CD4-positive, alpha-beta T cell treated with Interleukin-21 for 1 hour (primary cell): ENCODE results near the gene TOX3.

Source experiments
- DNase-seq: peaks from one replicate; pipeline ENCODE4 v3.0.0-alpha.2; 2020

Gene TOX3

DNA sequence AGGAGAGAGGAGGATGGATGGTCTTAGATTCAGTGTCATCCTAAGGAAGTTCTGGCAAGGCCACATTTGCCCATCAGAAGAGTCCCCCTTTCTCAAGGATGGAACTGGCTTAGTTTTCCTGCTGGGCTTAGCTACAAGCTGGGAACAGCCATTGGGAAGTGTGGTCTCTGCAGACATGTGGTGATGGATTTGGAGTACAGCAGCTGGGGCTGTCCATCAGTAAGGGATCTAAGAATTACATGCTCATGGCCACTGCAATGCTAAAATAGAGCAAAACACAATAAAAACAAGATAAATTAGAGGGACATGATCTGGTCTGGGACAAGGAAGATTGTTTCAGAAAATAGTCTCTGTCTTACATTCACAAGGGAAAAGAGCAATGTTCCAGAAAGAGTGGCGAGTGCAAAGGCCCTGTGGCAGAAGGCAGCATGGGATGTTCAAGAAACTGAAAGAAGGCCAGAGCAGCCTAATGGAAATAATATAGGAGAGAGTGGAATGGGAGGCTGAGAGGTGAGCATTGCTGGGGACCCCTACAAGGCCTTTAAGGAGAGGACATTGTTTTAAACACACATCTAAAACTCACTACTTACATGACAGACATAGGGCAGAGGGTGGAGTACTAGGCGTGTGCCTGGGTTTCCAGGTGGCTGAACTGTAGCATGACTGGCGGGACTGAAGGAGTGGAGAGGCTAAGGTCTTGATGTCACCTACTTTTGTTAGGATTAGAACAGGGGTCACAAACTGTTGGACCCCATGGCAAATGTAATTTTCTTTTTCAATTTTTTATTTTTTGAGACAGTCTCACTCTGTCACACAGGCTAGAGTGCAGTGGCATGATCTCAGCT, 17.0 kb upstream of the TOX3 start:
- DNase-seq, result no peak

DNA sequence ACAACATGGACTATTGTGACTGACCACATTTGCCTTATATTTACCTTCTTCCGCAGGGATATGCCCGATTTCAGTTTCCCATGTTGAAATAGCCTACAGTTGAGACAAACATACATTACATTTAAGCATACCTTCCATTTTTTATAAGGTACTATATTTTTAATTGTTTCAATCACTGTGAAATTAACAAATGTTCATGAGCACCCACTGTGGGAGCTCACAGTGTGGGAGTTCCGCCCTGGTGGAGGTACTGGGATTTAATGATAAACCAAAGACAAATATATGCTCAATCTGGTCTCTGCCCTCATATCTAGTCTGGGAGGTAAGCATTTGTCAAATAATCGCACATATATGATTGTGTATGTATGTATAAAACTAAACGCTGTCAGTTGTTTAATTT, 15.8 kb upstream of the TOX3 start:
- DNase-seq, result no peak

DNA sequence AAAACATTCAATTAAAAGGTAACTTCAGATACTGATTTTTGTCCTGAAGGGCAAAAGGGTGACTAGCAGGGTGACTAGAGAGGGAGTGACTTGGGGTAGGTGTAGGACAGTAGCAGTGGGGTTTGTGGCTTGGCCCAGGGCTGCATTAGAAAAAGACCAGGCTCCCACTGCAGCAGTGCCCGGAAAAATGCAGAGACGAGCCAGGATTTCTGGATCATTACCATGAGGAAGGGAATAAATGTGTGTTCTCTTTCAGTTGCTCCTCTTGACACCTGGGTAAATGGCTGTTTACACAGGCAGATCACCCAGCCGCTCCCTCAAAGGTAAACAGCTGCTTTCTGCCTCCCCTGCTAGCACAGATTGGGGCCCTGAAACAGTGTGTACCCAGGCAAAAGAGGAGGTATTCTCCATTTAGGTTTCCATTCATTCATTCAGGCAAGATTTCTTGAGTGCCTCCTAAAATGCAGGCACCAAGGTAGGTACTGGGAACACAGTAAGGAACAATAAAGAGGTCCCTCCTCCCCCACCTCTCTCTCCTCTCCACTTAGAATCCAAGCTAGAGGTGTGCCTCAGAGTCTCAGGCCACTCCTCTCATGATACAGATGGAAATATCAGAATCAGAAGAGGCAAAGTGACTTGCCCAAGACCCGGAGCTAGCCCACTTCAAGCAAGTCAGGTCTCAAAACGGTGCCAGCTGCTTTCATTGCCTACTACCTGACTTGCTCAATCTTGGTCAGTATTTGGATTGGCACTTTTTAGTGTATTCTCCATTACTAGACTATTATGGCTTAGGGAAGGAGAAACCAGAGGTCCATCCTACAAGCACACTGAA, 15.2 kb upstream of the TOX3 start:
- no peak for DNase-seq

DNA sequence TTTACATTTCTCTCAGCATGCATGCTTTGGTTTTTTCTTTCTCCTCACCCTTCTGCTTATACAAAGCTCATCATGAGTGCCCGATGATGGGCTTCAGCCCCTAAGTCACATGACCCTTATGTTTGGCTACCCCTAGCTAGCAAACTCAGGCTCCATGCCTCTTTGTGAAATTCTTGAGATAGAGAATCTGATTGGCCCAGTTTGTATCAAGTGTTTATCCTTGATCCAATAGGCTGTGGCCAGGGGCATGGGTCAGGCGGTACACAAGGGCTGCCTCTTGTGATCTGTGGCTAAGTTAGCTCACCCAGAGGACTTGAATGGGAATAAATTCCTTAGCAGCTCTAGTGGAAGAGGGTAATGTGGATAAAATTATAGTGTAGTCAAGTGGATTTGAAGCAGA, 11.5 kb upstream of the TOX3 start:
- no peak for DNase-seq

DNA sequence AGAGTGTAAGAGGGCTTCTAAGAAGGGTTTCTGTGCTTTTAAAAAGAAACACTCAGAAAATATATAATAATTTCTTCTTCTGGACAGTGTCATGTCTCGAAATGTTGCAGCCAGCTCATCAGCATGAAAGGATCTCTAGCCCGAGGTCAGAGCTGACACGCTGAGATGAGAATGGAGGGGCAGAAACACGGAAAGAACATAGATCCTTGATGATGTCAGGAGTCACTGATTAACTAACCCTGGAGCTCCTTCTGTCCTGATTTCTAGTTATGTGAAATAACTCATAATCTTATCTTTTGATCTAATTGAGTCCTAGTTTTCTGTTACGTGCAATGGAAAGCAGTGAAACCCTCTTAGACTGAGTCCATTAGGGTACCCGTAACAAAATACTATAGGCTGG, 10.3 kb upstream of the TOX3 start:
- no peak for DNase-seq

DNA sequence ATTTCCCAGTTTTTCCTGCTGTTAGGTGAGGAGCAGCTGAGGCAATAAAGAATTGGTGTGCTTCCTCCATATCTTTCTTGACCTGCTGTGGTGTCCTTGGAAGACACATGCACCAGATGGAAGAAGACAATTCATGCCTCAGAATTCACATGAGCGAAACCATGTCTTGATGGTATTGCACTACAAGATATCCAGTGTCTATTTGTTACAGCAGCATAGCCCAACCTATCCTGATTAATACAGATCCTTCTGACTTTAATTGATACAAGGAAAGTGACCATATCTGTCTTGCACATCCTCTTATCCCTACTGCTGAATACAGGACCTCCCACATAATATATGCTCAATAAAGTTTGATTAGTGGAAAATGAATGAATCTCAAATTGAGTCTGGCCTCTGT, 9.1 kb upstream of the TOX3 start:
- no peak for DNase-seq

DNA sequence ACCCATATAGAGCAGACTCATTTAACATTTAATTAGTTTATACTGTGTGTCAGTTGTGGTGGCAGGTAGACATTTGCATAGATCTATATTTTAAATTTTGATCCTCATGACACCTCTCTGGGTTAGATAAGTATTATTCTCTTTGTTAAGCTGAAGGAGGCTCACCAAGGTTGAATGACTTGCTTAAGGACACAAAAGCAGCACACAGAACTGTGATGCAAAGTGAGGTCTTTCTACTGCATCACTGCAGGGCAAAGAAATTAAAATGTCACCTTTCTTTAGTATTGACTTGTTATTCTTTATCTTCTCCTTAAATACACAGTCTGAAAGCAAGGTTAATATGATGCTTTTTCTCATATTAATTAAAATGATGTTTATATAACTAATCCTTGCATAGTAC, 8.6 kb upstream of the TOX3 start:
- DNase-seq, result no peak

DNA sequence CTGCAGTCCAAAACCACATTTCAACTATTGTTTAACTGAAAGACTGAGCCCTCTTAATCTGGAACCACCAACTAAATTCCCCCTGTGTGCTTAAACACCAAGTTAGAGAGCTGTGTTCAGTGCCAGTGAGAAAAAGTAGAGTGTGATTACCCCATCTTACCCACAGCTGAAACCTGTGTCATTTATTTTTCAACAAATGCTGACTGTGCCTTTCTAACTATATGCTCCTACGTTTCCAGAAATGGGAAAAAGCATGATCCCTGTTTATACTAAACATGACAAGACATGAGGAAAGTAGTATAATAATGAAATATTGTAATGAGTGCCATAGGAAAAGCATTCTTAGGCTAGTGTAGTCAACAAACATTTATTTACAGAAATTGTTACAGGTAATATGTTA, 7.4 kb upstream of the TOX3 start:
- DNase-seq, result no peak

DNA sequence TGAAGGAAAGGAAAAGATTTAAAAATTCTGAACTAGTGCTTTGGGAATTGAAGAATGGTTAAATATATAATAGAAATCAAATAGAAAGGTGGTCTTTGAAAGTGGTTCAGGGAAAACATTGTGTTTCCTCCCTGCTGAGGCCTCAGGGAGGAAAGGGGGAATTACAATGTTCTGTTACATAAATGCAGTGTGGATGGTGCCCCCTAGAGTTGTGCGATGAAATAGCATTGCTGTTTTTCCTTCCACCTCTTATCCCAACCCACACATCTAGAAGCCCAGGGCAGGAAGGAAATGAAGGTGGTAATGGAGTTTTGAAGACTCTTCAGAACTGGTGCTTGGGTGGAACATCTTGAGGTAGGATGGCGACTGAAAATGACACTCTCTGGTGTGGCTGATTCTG, 6.4 kb upstream of the TOX3 start:
- no peak for DNase-seq

DNA sequence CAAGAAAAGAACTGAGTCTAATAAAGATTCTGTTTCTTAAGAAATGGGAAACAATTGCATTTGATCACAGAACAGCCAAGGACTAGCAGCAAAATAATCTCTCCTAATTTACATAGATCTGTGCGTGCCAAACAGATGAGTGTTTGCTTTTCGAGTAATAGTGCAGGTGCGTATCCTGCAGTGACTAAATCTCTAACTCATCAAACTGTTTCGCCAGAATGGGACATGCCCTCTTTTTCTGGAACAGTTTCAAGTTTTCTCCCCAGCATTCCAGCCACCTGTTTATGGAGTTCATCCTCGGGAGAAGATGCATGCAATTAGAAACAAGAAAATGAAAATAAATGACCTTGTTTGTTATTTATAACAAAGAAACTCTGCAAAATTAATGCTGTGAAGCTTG, 5.7 kb upstream of the TOX3 start:
- no peak for DNase-seq

DNA sequence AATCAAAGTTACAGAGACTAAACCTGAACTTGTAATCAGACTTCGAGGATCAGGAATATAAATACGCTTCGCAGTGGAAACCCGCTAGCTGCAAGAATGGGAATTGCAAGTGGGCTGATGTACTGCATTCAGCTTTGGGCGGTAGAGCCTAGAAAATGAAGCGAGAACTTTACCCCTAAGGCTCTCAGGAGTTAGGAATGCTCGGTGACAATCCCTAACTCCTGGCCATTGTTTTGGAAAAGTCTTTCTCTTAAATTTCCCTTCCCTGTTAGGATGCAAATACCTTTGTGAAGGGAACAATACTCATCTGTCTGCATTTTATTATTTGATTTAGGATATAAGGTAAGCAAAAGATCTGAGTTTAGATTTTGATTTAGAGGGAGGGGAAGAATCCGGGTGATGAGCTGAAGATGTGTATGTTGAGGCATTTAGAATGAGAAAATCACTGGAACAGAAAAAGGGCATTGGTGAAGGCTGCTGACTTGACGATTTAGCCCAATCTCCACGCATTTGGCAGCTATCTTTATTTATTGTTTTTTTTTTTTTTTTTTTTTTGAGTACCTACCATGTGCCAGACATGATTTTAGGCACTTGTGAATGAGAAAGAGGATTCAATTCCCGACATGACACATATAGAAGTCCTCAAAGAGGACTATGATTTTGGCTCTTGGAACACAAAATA, 2.2 kb upstream of the TOX3 start:
- DNase-seq, result no peak

DNA sequence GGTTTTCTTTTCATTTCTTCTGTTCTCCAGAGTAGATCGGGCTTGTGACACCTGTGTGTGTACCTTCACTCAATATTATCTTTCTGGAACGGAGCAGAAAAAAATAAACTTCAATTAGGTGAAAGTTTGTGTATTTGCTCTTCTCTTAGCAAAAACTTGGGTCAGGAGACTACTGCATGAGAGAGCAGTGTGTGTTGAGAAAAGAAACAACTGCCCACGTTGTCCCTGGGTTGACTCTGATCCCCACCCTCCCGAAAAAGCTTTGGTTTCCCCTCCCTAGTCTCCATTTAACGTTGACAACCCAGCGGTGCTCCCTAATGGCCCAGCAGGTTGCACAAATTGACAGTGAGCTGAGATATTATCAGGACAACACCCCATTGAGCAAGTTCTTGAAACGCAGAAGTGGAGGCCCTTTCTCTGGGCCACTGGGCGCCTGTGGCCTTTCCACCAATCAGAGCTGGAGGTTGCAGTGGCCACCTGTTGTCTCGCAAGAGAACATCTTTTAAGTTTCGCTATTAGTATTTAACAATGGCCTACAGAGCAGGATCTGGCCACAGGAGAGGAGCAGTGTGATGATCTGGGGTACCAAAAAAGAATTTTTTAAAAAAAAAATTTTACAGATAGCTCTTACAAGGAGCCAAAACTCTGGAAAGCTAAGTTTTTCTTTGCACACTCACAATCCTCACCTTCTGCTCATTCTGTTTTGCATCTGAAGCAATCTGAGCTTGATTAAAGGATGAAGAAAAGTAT, 1.5 kb upstream of the TOX3 start:
- DNase-seq, result no peak

DNA sequence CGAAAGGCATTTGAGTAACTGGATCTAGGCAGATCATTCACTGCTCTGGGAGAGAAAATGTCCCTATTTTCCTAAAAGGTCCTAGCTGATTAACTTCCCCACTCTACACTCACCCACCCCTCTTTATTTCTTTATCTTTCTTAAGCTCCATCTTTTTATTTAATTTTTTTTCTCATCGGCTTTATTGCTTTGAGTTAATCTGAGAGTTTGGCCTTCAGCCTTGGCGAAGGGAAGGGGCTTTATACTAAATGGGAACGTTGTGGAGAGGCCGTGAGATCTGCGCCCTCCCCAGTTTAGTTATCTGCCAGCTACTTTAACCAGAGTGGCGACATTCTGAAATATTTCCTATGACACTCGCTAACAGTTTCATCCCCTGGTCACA, 882 bp upstream of the TOX3 start:
- no peak for DNase-seq

DNA sequence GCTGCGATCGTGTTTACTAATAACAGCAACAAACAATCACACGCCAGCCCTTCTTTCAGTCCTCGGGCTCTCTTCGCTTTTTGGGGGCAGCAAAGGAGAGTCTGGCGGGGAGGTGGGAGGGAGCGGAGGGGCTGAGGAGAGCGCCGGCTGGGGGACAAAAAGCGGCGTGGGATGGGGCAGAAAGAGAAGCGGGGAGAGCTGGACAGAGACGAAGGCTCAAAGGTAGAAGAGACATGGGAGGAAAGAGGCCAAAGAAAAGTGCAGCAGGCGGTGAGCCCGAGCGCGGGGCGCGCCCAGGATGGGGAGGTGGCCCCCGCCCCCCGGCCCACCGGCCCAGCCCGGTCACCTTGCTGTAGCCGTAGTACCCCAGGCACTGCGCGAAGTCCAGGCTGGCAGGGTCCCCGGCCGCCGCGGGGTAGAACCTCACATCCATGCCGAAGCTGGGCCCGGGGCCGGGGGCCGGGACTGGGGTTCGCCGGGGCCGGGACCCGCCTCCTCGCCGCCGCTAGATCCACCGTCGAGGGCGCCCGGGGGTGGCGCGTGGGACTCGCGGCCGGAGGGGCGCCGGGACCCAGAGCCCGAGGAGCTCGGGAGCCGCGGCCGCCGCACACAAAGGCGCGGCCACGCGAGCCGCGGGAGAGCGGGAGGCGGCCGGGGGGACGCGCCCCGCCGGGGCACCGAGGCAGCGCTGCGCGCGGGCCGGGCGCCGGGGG, 496 bp downstream of the TOX3 start:
- no peak for DNase-seq

DNA sequence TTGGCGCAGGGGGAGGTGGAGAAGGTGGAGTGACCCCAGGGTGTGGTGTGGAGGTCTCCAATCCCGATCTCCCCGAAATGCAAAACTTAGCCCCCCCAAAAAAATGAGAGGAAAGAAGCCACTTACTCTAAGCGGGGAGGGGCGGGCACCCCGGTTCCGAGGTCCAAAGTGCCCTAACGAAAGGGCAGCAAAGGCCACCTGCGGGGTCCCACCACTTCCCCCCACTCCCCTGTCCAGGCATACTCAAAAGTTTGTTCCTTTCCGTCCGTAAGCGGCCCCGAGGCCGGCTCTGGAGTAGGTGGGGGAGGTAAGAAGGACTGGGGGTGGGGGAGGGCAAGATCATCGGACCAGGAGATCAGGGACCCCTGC, 1.1 kb downstream of the TOX3 start:
- DNase-seq, result no peak

DNA sequence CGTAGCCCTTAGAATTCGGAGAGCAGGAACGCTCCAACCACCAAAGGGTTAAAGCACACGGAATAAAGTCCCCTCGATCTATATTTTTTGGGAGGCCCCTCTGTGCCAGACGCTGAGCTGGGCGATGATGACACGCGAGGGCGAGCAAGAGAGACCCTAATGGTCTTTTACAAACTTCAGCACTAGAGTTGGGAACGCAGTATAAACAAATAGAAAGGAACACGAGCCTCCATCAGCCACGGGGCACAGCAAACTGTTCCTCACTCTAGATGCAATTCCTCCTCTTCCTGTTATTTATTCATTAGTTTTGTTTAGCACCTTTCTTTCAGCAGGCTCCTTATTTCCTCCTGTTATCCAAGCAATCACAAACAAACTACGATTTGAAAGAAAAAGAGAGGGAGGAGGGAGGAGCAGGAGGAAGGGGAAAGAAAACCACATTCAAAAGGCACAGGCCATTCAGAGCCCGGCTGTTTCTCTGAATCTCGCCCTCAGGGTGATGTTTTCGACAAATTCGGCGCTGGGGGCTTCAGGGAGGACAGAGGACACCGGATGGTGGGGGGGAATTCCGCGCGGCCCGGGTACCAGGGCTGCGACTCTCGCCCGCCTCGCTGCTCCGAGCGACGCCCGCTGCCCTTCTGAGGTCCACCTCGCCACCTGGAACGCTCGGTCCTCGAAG, 1.6 kb downstream of the TOX3 start:
- no peak for DNase-seq

DNA sequence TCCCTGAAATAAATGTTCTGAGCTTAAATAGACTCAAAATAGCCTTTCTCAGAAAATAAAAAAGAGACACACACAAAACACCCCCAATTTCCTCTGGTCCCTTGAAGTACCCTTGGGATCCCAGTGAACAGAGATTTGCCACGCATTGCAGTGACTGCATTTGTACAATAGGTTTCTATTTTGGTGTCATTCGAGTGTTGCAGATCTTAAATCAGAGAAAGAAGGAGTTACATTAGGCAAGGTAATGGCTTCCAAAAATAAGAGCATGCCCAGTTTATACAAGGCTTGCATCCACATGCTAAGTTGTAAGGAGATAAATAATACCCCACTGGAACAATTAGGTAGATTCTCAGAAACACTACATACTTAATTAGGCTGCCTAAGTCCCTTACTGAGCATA, 2.2 kb downstream of the TOX3 start:
- DNase-seq, result no peak

DNA sequence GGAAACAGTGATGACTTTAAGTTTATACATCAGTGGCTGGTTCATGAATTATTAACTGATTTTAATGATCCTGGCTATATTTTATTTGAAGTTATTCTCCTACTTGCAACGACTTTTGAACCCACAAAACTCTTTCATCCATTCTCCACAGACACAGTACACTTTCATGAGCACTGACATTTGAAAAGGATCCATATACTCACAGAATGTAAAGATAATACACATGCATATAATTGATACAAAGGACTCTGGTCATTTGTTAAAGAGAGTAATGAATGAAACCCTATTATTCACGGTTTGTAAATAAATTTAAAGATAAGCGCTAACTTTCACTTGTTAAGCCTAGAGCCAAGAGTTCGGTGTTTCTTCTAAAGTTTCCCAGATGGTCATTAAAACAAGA, 3.3 kb downstream of the TOX3 start:
- DNase-seq, result no peak

DNA sequence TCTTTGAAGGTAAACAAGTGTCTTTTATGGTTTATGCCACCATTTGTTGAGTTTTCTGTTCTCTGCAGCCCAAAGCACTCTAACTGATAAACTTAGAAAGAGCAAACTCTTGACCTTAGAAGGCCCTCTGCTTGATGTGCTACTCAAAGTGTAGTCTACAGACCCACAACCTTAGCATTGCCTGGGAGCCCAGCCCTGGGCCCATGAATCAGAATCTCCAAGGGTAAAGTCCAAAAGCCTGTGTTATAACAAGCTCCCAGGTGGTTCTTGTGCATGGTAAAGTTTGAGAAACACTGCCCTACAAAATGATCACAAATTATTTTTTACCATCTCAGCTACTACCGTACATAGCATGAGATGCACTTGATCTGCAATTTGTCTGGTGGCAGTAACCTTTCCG, 6.0 kb downstream of the TOX3 start:
- DNase-seq, result no peak

DNA sequence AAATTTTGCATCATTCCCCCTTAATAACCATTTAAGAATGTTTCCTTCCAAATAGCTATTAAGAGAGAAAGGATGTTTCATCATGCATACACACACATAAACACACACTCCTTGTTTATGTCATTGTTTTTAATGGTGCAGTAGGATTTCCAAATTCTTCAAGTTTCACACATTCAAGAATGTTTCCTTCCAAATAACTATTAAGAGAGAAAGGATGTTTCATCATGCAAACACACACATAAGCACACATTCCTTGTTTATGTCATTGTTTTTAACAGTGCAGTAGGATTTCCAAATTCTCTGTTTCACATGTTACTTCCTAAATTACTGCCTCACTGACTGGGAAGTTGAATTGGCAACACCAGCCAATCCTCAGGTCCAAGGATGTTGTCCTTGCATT, 7.8 kb downstream of the TOX3 start:
- DNase-seq, result no peak

DNA sequence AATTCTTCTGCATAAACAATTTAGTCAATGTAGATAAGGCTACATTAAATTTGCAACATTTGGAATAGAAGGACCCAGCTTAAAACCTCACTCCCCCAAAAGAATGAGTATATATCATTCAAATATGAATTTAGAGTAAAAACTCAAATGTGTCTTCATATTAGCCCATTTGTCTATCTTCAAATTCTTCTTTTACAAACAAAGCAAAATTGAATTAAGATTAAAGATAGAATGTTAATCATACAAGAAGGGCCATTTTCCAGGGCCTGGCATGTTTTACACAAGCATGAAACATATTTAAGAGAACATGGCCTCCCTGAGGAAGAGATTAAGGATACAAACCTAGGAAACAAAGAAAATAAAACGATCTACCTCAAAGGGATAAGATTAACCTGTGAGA, 8.4 kb downstream of the TOX3 start:
- DNase-seq, result no peak

DNA sequence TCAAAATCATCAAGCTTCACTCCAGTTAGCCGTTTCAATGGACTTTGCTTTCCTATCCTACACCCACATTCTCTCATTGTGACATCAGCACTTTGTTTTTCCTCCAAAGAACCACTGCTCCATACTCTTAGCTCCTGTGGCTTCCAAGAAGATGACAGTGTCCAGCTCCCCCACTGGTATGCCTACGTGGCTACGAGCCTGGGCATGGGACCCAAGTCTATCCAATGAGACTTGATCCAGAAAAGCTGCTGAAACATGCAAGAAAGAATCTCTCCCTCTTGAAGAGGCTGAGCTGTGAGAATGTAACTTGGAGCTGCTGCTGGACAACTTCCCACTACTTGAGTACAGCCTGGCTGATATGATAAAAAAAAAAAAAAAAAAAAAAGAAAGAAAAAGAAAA, 9.4 kb downstream of the TOX3 start:
- DNase-seq, result no peak
